GM21367 (cell line): ENCODE data around the gene CRTAC1.

ENCODE experiments used
- ATAC-seq: cut with Tn5 transposase; IDR thresholded peaks from one replicate; pipeline ENCODE4 v1.9.1; 2021; ENCODE audit not compliant: unreplicated experiment

The CRTAC1 gene

GRCh38 chr10:97975598-97975997, 54.8 kb downstream of the CRTAC1 start:
- no peak for ATAC-seq

- ATAC-seq: no peak
These were observed 55.6 kb downstream of the CRTAC1 start for GRCh38 chr10:97974526-97975525.

GRCh38 chr10:97974100-97974499, 56.3 kb downstream of the CRTAC1 start:
- no peak for ATAC-seq

- no peak for ATAC-seq
These were observed 60.8 kb downstream of the CRTAC1 start for GRCh38 chr10:97969538-97970079.

- no peak for ATAC-seq
These were observed 65.7 kb downstream of the CRTAC1 start for GRCh38 chr10:97964748-97965147.

GRCh38 chr10:97961945-97962344, 68.5 kb downstream of the CRTAC1 start:
- no peak for ATAC-seq

- ATAC-seq: no peak
These were observed 70.0 kb downstream of the CRTAC1 start for GRCh38 chr10:97960269-97961056.

GRCh38 chr10:97949462-97949861, 81.0 kb downstream of the CRTAC1 start:
- no peak for ATAC-seq

GRCh38 chr10:97948822-97949221, 81.6 kb downstream of the CRTAC1 start:
- no peak for ATAC-seq

- ATAC-seq: no peak
These were observed 85.6 kb downstream of the CRTAC1 start for GRCh38 chr10:97944772-97945171.

GRCh38 chr10:97943294-97943693, 87.1 kb downstream of the CRTAC1 start:
- ATAC-seq: no peak

- no peak for ATAC-seq
These were observed 89.9 kb downstream of the CRTAC1 start for GRCh38 chr10:97940534-97940933.

- ATAC-seq: no peak
These were observed 90.9 kb downstream of the CRTAC1 start for GRCh38 chr10:97939446-97939990.

- no peak for ATAC-seq
These were observed 92.5 kb downstream of the CRTAC1 start for GRCh38 chr10:97937928-97938327.

- ATAC-seq: no peak
These were observed 93.4 kb downstream of the CRTAC1 start for GRCh38 chr10:97937054-97937453.

GRCh38 chr10:97936126-97936525, 94.3 kb downstream of the CRTAC1 start:
- no peak for ATAC-seq

GRCh38 chr10:97932932-97933530, 97.4 kb downstream of the CRTAC1 start:
- ATAC-seq: no peak

- no peak for ATAC-seq
These were observed 99.4 kb downstream of the CRTAC1 start for GRCh38 chr10:97931041-97931440.

GRCh38 chr10:97928897-97929296, 101.5 kb downstream of the CRTAC1 start:
- no peak for ATAC-seq

GRCh38 chr10:97927622-97928021, 102.8 kb downstream of the CRTAC1 start:
- ATAC-seq: no peak

- no peak for ATAC-seq
These were observed 104.4 kb downstream of the CRTAC1 start for GRCh38 chr10:97926055-97926454.
